GM19324 (cell line): ENCODE measurements around the gene SERTM2.

ENCODE experiments used
- ATAC-seq: cut with Tn5 transposase; IDR thresholded peaks from one replicate; pipeline ENCODE4 v1.9.1; 2021; ENCODE audit warnings: mild to moderate bottlenecking, moderate library complexity; ENCODE audit not compliant: unreplicated experiment, low FRiP score

The SERTM2 gene

GRCh38 chrX:111555406-111555958, 44.0 kb downstream of the SERTM2 start:
- no peak for ATAC-seq

DNA sequence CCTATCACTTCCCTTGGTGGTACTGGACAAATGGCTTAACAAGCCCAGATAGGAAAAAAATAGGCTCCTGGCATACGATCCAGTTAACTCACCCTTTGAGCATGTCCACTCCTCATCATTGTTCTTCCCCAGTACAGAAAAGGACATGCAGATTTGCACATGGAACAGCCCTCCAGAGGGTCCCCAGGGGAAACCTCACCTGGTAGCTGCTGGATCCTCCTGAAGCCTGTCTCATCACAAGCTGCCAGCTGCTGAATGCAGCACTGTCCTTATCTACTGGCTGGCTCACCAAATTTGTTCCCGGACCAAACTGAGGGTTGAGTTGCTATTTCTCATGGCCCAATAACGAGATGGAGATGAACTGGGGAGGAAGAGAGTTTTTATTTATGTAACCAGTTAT, 49.4 kb downstream of the SERTM2 start:
- no peak for ATAC-seq

DNA sequence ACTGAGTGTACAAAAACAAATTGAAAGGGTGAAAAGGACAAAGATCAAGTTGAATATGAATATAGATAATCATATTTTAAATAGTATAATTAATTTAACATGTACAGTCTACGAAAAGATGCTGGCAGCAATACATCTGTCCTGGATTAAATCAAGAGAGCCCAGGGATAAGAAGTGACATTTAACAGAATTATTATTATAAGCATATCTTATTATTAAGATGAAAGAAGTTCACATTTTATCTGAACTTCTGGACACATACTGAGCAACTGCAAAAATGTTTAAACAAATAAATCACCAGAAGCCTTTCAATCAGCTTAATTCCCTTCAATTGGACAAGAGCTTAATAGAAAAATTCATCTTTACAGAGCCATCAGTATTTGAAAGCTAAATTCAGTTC, 50.4 kb downstream of the SERTM2 start:
- no peak for ATAC-seq

GRCh38 chrX:111567542-111568255, 56.3 kb downstream of the SERTM2 start:
- no peak for ATAC-seq

DNA sequence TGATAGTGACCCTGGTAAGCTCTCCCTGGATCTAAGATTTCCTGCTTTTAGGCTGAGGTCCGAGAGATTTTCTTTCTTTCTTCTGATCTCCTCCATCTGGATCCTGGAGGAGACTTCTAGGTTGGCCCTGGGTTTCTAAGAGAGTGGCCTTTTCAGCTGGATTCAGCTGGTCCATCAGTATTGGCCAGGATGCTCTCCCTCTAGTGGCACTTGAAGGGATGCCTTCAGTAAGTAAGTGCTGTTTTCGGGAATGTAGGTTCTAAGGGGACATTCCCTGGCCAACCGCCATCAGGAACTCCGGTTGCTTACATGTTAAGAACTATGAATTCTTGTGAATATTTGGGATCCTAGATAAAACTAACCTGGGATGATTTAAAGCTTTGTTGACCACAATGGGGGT, 56.9 kb downstream of the SERTM2 start:
- no peak for ATAC-seq

DNA sequence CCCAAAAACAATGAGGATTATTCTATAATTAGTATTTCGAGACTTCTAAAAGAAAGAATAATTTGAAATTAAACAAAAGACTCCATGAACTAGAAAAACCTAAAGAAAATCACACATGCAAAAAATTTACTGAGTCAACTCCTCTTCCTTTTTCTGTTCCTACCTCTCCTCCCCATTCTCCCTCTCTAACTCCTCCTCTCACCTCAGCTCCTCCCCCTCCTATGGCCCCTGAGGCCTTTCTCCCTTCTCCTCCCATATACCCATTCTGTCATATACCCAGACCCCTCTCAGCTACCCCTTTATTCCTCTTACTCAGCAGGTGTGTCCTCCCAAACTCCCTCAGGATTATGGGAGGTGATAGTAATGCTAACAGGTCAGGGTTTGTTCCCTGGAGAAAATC, 57.4 kb downstream of the SERTM2 start:
- no peak for ATAC-seq
